Psoas muscle (tissue), 8 donors: ENCODE measurements around the gene ACOT9. TPM values are rescaled to one million over a fixed set of nuclear protein-coding genes. Genes with fewer than 3 reads are reported as not detected.
"Not testable (repeated sequence)": the region's sequence is repeated elsewhere in the genome, so short reads cannot be mapped to it uniquely, and the experiment has no call there.

Source experiments
- ATAC-seq, 4 donors: fragments of 200-7000 bp; cut with Tn5 transposase; one replicate each; pipeline ENCODE4 v1.9.1; 2020; ENCODE audit warnings: moderate library complexity in 3 of 4, mild to moderate bottlenecking in 2 of 4
- DNase-seq, 2 donors: peaks; one replicate each; pipeline ENCODE4 v3.0.0-alpha.2; 2020
- H3K27ac ChIP-seq: fragments of 200-600 bp; one replicate; pipeline ENCODE4 v1.8.0; 2022
- H3K27me3 ChIP-seq, 3 donors: fragments of 200-600 bp in 1 of 3; one replicate each; pipeline versions ENCODE4 v1.6.1 to v1.8.0; 2013 to 2022; ENCODE audit warnings: low read length in 2 of 3, mild to moderate bottlenecking in 2 of 3, moderate library complexity in 1 of 3; ENCODE audit not compliant: insufficient read depth in 3 of 3
- H3K36me3 ChIP-seq, 2 donors: fragments of 200-600 bp in 1 of 2; one replicate each; pipeline versions ENCODE4 v1.6.1 to v1.8.0; 2013 to 2022; ENCODE audit warnings: low read depth in 1 of 2, mild to moderate bottlenecking in 1 of 2, moderate library complexity in 1 of 2; ENCODE audit not compliant: insufficient read depth in 1 of 2
- H3K4me1 ChIP-seq: fragments of 200-600 bp; one replicate; pipeline ENCODE4 v1.8.0; 2022
- H3K4me3 ChIP-seq: fragments of 200-600 bp; one replicate; pipeline ENCODE4 v1.8.0; 2022; ENCODE audit warnings: mild to moderate bottlenecking
- H3K9me3 ChIP-seq: fragments of 200-600 bp; one replicate; pipeline ENCODE4 v1.8.0; 2022
- CTCF ChIP-seq: fragments of 200-600 bp; IDR thresholded peaks from one replicate; pipeline ENCODE4 v1.8.0; 2022; ENCODE audit warnings: antibody characterized with exemption
- WGBS, 3 donors: extraction: QIAGEN DNeasy Blood & Tissue Kit; methylation state at CpG; one replicate each; pipeline versions ENCODE4 v1.1.6 to v1.1.7; 2013; 5-methylcytosine and 5-hydroxymethylcytosine counted together
- intact Hi-C, 2 donors: fragments of 100-400 bp; cut with DNase I; formaldehyde crosslinking; loops; one replicate each; pipeline versions ENCODE4 v1.11.0 to v1.14.2; 2022
- polyA plus RNA-seq, 3 donors: library from polyadenylated mRNA; stranded (reverse); fragments of 200-250 nt; gene quantifications; one replicate each; pipeline ENCODE4 v1.2.3, GENCODE V29; 2013
- total RNA-seq, 4 donors: library from RNA; stranded (reverse); fragmentation: NEBNext Ultra II Directional in 2 of 4; extraction: Animal tissue kit (Norgen Biotek cat#: 25700) in 2 of 4; gene quantifications; one replicate each; pipeline versions ENCODE4 v1.2.1 to v1.2.4, GENCODE V29; 2021 to 2023
- donor health status: healthy with polysubstance abuse.
- donor health status: DM: no; HTN: no; CAD: no; lungs with moderate emphysema.
- donor health status: Bipolar disorder and iron deficiency.
- donor health status: healthy.
- donor health status: DM: yes; HTN: yes; CAD: no.
- donor health status: DM: no; HTN: no; CAD: no.
- donor health status: DM: no; HTN: no; CAD: no.
- donor health status: DM: yes; HTN: yes; CAD: no.

Gene ACOT9
- total and polyA plus RNA-seq, 7 donors = 21.7 to 58.9 (median 34.4) TPM

DNA sequence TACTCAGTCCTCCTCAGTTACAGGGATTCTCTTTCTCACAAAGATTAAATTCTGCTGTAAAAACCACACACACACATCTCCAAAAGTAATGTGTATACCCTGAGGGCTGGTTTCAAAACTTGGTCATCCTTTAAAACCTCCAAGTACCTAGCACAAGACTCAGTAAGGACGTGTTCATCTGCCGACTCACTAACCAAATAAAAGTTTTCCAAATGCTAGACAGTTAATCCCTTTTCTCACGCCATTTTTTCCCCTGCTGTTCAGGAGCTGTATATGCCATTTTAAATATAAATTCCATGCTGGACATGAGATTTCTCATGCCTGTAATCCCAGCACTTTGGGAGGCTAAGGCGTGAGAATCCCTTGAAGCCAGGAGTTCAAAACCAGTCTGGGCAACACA is 35.9 kb upstream of the ACOT9 start:
- H3K27ac ChIP-seq = no peak overlapping the region
- DNase-seq (no peak), ATAC-seq (no peak)
- H3K4me3 ChIP-seq = no peak overlapping the region
- no peaks in the 10 kb centered on the region for H3K9me3 ChIP-seq
- no peaks in the 10 kb centered on the region for H3K27me3 ChIP-seq
- no peak for TF ChIP-seq CTCF
- H3K36me3 ChIP-seq = no peaks in the 10 kb centered on the region
- no peaks in the 10 kb centered on the region for H3K4me1 ChIP-seq
- intact Hi-C loops = no loop called here
- whole genome bisulfite sequencing, 3 donors = 56 to 73% (median 71%) methylated on average over 4 of the region's 4 CpGs

- TF ChIP-seq CTCF = no peak
- Histone ChIP-seq H3K9me3 (no peaks in the 10 kb centered on the region), H3K4me1 (no peaks in the 10 kb centered on the region), H3K27ac (no peak overlapping the region), H3K36me3 (no peaks in the 10 kb centered on the region), H3K27me3 (no peaks in the 10 kb centered on the region), H3K4me3 (no peak overlapping the region)
- 80 to 97% (median 94%) methylated on average over 3 of the region's 3 CpGs for WGBS, 3 donors
- ATAC-seq (no peak), DNase-seq (no peak)
- intact Hi-C loops = no loop called here
These were observed 33.3 kb upstream of the ACOT9 start for GRCh38 chrX:23776363-23776762.

GRCh38 chrX:23773601-23774175 is 30.6 kb upstream of the ACOT9 start:
- WGBS, 3 donors = 63 to 73% (median 71%) methylated on average over 3 of the region's 3 CpGs
- ATAC-seq (no peak), DNase-seq (no peak)
- Histone ChIP-seq H3K4me3 (no peak overlapping the region), H3K27me3 (no peaks in the 10 kb centered on the region), H3K4me1 (no peaks in the 10 kb centered on the region), H3K27ac (peak overlapping the region; percentile 3), H3K9me3 (no peaks in the 10 kb centered on the region), H3K36me3 (no peaks in the 10 kb centered on the region)
- no peak for TF ChIP-seq CTCF
- intact Hi-C loops = no loop called here

GRCh38 chrX:23771086-23771485 is 28.0 kb upstream of the ACOT9 start:
- H3K27me3 ChIP-seq, H3K36me3 ChIP-seq, ATAC-seq, DNase-seq, H3K4me3 ChIP-seq, intact Hi-C loops, H3K27ac ChIP-seq, H3K9me3 ChIP-seq, H3K4me1 ChIP-seq: not testable (repeated sequence)
- 83 to 92% (median 89%) methylated on average over 6 to 7 of the region's 7 CpGs for WGBS, 3 donors

DNA sequence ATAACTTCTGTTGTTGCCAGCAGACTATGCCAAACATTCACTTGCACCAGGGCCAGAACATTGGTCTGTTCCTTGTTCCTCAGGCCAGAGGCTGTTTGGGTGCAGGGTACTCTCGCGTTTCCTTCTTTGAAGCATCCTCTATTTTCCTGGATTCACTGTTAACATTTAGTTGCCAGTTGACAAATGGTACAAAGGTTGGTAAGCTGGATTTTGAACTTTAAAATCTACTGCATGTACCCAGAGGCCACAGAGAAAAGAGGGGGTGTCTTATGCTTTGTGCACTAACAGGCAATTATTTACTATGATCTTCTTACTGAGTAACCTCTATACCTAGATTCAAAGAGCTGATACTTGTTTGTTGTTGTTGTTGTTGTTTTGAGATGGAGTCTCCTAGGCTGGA is 27.1 kb upstream of the ACOT9 start:
- DNase-seq (no peak), ATAC-seq (no peak)
- intact Hi-C loops = no loop called here
- H3K4me1 ChIP-seq = no peaks in the 10 kb centered on the region
- H3K4me3 ChIP-seq = no peak overlapping the region
- no peak for TF ChIP-seq CTCF
- no peaks in the 10 kb centered on the region for H3K36me3 ChIP-seq
- H3K27me3 ChIP-seq = no peaks in the 10 kb centered on the region
- WGBS, 3 donors = 87 to 90% (median 89%) methylated on average over 2 of the region's 2 CpGs
- H3K9me3 ChIP-seq = no peaks in the 10 kb centered on the region
- H3K27ac ChIP-seq = no peak overlapping the region
